H1 (cell line): ENCODE measurements around the gene MYO1D. TPM values are rescaled to one million over a fixed set of nuclear protein-coding genes. Genes with fewer than 3 reads are reported as not detected.

Experiments used
- CTCF ChIA-PET: fragments of 300-600 bp; sonication (Branson Sonifier 250); formaldehyde crosslinking; loops from one replicate; lab custom pipeline; 2021; ENCODE audit not compliant: partially characterized antibody; lab: Charles Lee
- POLR2A ChIA-PET: fragments of 300-600 bp; sonication (Branson Sonifier 250); formaldehyde crosslinking; loops from one replicate; lab custom pipeline; 2021; ENCODE audit warnings: inconsistent platforms; ENCODE audit not compliant: partially characterized antibody; lab: Charles Lee
- DNase-seq, 2 experiments: peaks; one replicate each; pipeline versions ENCODE4 v3.0.0 to v3.0.0-alpha.2; 2010 to 2022; ENCODE audit warnings: low spot score in 2 of 2, low read depth in 1 of 2, mixed read lengths in 1 of 2
- FAIRE-seq: peaks from 2 replicates; lab custom pipeline; 2011; peaks lifted over from hg19 to GRCh38; lab: Jason Lieb, UNC
- H2AFZ ChIP-seq: 2 replicates; pipeline ENCODE4 v1.8.1; 2012; ENCODE audit warnings: low read length, inconsistent platforms
- H2AK5ac ChIP-seq: 2 replicates; pipeline ENCODE4 v1.6.1; 2013; ENCODE audit warnings: low read depth, low read length
- H2BK120ac ChIP-seq: replicated peaks from 2 replicates; pipeline ENCODE3; 2013; ENCODE audit warnings: low read depth, low read length, inconsistent platforms
- H2BK12ac ChIP-seq: 2 replicates; pipeline ENCODE4 v1.6.1; 2013; ENCODE audit warnings: low read depth, low read length
- H2BK15ac ChIP-seq: 2 replicates; pipeline ENCODE4 v1.6.1; 2013; ENCODE audit warnings: low read length
- H2BK20ac ChIP-seq: 2 replicates; pipeline ENCODE4 v1.6.1; 2013; ENCODE audit warnings: low read length
- H2BK5ac ChIP-seq: 2 replicates; pipeline ENCODE4 v1.6.1; 2013; ENCODE audit warnings: low read depth, low read length
- H3K14ac ChIP-seq: 2 replicates; pipeline ENCODE4 v1.6.1; 2013; ENCODE audit warnings: inconsistent platforms; ENCODE audit not compliant: insufficient read length
- H3K18ac ChIP-seq: 2 replicates; pipeline ENCODE4 v1.6.1; 2013; ENCODE audit warnings: low read length; ENCODE audit errors: extremely low read depth
- H3K23ac ChIP-seq: 2 replicates; pipeline ENCODE4 v1.6.1; 2013; ENCODE audit warnings: inconsistent platforms; ENCODE audit not compliant: insufficient read length
- H3K23me2 ChIP-seq: 2 replicates; pipeline ENCODE4 v1.6.1; 2013; ENCODE audit warnings: low read depth, low read length
- H3K27ac ChIP-seq: 2 replicates; pipeline ENCODE4 v1.6.1; 2011; ENCODE audit warnings: low read depth, low read length, inconsistent platforms
- H3K27me3 ChIP-seq, 4 experiments: replicated peaks in 1 of 4; 1 replicate in 1 of 4; 2 replicates in 3 of 4; pipeline versions ENCODE4 v1.6.1 to v1.8.1; 2011 to 2013; ENCODE audit warnings: low read length in 3 of 4, mild to moderate bottlenecking in 3 of 4, inconsistent platforms in 2 of 4, mixed read lengths in 2 of 4, moderate library complexity in 1 of 4; ENCODE audit not compliant: control insufficient read depth in 3 of 4, insufficient read depth in 3 of 4; ENCODE audit errors: extremely low read depth in 1 of 4
- H3K36me3 ChIP-seq, 4 experiments: 2 replicates each; pipeline versions ENCODE4 v1.6.1 to v1.8.1; 2011 to 2013; ENCODE audit warnings: mild to moderate bottlenecking in 4 of 4, low read length in 3 of 4, moderate library complexity in 2 of 4, control low read depth in 1 of 4, inconsistent platforms in 1 of 4; ENCODE audit not compliant: insufficient read depth in 4 of 4, control insufficient read depth in 2 of 4
- H3K4ac ChIP-seq: replicated peaks from 2 replicates; pipeline ENCODE3; 2013; ENCODE audit warnings: low read length, low read depth, mixed read lengths, inconsistent platforms; ENCODE audit not compliant: insufficient read length
- H3K4me1 ChIP-seq, 4 experiments: replicated peaks in 1 of 4; 1 replicate in 1 of 4; 2 replicates in 3 of 4; pipeline versions ENCODE4 v1.6.1 to v1.8.1; 2011 to 2013; ENCODE audit warnings: low read length in 3 of 4, inconsistent platforms in 2 of 4, mixed read lengths in 1 of 4; ENCODE audit not compliant: insufficient read depth in 4 of 4, control insufficient read depth in 3 of 4
- H3K4me2 ChIP-seq, 2 experiments: 2 replicates each; pipeline versions ENCODE4 v1.6.1 to v1.8.1; 2011 to 2013; ENCODE audit warnings: low read depth in 2 of 2, low read length in 2 of 2, control low read depth in 1 of 2, inconsistent platforms in 1 of 2, mild to moderate bottlenecking in 1 of 2; ENCODE audit not compliant: insufficient read depth in 1 of 2
- H3K4me3 ChIP-seq, 4 experiments: fragments of 200-600, 300-600 bp in 1 of 4; sonication (generic), shearing (Covaris generic), sonication (Bioruptor Twin) in 1 of 4; 2 replicates each; pipeline versions ENCODE4 v1.5.1 to v1.8.1; 2011 to 2016; ENCODE audit warnings: low read length in 4 of 4, low read depth in 3 of 4, control low read depth in 2 of 4, inconsistent platforms in 2 of 4, mild to moderate bottlenecking in 2 of 4, mixed read lengths in 1 of 4, moderate library complexity in 1 of 4; ENCODE audit not compliant: insufficient read depth in 2 of 4; ENCODE audit errors: extremely low read depth in 1 of 4
- H3K56ac ChIP-seq: replicated peaks from 2 replicates; pipeline ENCODE3; 2013; ENCODE audit warnings: low read depth, mild to moderate bottlenecking, mixed read lengths, low read length, inconsistent platforms; ENCODE audit not compliant: insufficient read length
- H3K79me1 ChIP-seq: 2 replicates; pipeline ENCODE4 v1.6.1; 2013; ENCODE audit warnings: low read depth, low read length, control low read depth
- H3K79me2 ChIP-seq, 2 experiments: 2 replicates each; pipeline versions ENCODE4 v1.6.1 to v1.8.1; 2012 to 2013; ENCODE audit warnings: low read length in 2 of 2, mild to moderate bottlenecking in 2 of 2, inconsistent platforms in 1 of 2; ENCODE audit not compliant: insufficient read depth in 2 of 2, control insufficient read depth in 1 of 2
- H3K9ac ChIP-seq, 4 experiments: replicated peaks in 1 of 4; 1 replicate in 1 of 4; 2 replicates in 3 of 4; pipeline versions ENCODE4 v1.6.1 to v1.8.1; 2011 to 2013; ENCODE audit warnings: low read depth in 3 of 4, low read length in 3 of 4, control low read depth in 2 of 4, mild to moderate bottlenecking in 2 of 4, moderate library complexity in 2 of 4, inconsistent platforms in 1 of 4; ENCODE audit errors: extremely low read depth in 1 of 4
- H3K9me3 ChIP-seq, 2 experiments: 2 replicates each; pipeline versions ENCODE4 v1.6.1 to v1.8.1; 2012 to 2013; ENCODE audit warnings: mild to moderate bottlenecking in 2 of 2, moderate library complexity in 2 of 2, control low read depth in 1 of 2, inconsistent platforms in 1 of 2, low read depth in 1 of 2, low read length in 1 of 2, mixed read lengths in 1 of 2; ENCODE audit not compliant: insufficient read depth in 2 of 2
- H4K20me1 ChIP-seq, 2 experiments: replicated peaks in 1 of 2; 2 replicates each; pipeline versions ENCODE3 to v1.8.1; 2011 to 2013; ENCODE audit warnings: inconsistent platforms in 2 of 2, low read length in 2 of 2, mild to moderate bottlenecking in 1 of 2; ENCODE audit not compliant: insufficient read depth in 2 of 2, control insufficient read depth in 1 of 2
- H4K5ac ChIP-seq: 2 replicates; pipeline ENCODE4 v1.6.1; 2013; ENCODE audit warnings: low read length, low read depth, mixed read lengths, inconsistent platforms; ENCODE audit not compliant: insufficient read length
- H4K8ac ChIP-seq: 2 replicates; pipeline ENCODE4 v1.8.0; 2013; ENCODE audit warnings: mild to moderate bottlenecking, moderate library complexity, low read length, inconsistent platforms; ENCODE audit not compliant: insufficient read depth; ENCODE audit errors: extremely low read depth
- H4K91ac ChIP-seq: replicated peaks from 2 replicates; pipeline ENCODE3; 2013; ENCODE audit warnings: low read length, mixed read lengths, inconsistent platforms; ENCODE audit not compliant: insufficient read length
- CHD1 ChIP-seq: IDR thresholded peaks from 2 replicates; pipeline ENCODE4 v1.6.1; 2012; ENCODE audit warnings: low read depth, low read length, improper control_type of control experiment
- HDAC2 ChIP-seq, 2 experiments: fragments of 300-600 bp in 1 of 2; sonication (generic) in 1 of 2; IDR thresholded peaks; 2 replicates each; pipeline ENCODE4 v1.6.1; 2011 to 2012; ENCODE audit warnings: low read depth in 2 of 2, low read length in 2 of 2, mild to moderate bottlenecking in 2 of 2, moderate library complexity in 2 of 2, borderline replicate concordance in 1 of 2, inconsistent platforms in 1 of 2
- RAD21 ChIP-seq, 2 experiments: IDR thresholded peaks in 1 of 2; conservative IDR thresholded peaks in 1 of 2; 2 replicates each; pipeline ENCODE4 v1.6.1; 2011; ENCODE audit warnings: low read depth in 2 of 2, low read length in 2 of 2, improper control_type of control experiment in 1 of 2, inconsistent platforms in 1 of 2, mild to moderate bottlenecking in 1 of 2, moderate library complexity in 1 of 2
- SIN3A ChIP-seq, 2 experiments: IDR thresholded peaks in 1 of 2; conservative IDR thresholded peaks in 1 of 2; 2 replicates each; pipeline ENCODE4 v1.6.1; 2011 to 2012; ENCODE audit warnings: low read length in 2 of 2, improper control_type of control experiment in 1 of 2, low read depth in 1 of 2, mild to moderate bottlenecking in 1 of 2
- SP1 ChIP-seq: IDR thresholded peaks from 2 replicates; pipeline ENCODE4 v1.6.1; 2011; ENCODE audit warnings: low read depth, low read length
- TBP ChIP-seq: IDR thresholded peaks from 2 replicates; pipeline ENCODE4 v1.6.1; 2011; ENCODE audit warnings: low read depth, low read length, improper control_type of control experiment
- TEAD4 ChIP-seq: IDR thresholded peaks from 2 replicates; pipeline ENCODE4 v1.6.1; 2012; ENCODE audit warnings: low read depth, low read length, inconsistent platforms, mixed read lengths
- YY1 ChIP-seq: IDR thresholded peaks from 2 replicates; pipeline ENCODE4 v1.6.1; 2011; ENCODE audit warnings: low read depth, mild to moderate bottlenecking, low read length
- WGBS, 2 experiments: shearing (Covaris generic) in 1 of 2; methylation state at CpG; one replicate each; pipeline versions ENCODE4 v1.1.6 to v1.1.7; 2013 to 2015; ENCODE audit warnings: low lambda C conversion rate in 2 of 2, mixed read lengths in 2 of 2, inconsistent platforms in 1 of 2, low coverage in 1 of 2, missing lambda C conversion rate in 1 of 2; ENCODE audit not compliant: insufficient replicate concordance in 2 of 2, insufficient coverage in 1 of 2, insufficient read length in 1 of 2; ENCODE audit errors: extremely low coverage in 1 of 2, missing lambda C conversion rate in 1 of 2; 5-methylcytosine and 5-hydroxymethylcytosine counted together
- polyA plus RNA-seq, 7 experiments: library from polyadenylated mRNA; depleted of rRNA in 3 of 7; stranded (reverse) in 5 of 7; unstranded in 2 of 7; fragments of >200 nt in 5 of 7; fragments of 200-250 nt in 2 of 7; gene quantifications; 1 replicate in 5 of 7; 2 replicates in 1 of 7; 4 replicates in 1 of 7; pipeline versions ENCODE4 v1.2.1 to v1.2.3, GENCODE V29; 2011 to 2013; ENCODE audit warnings: missing spikeins in 2 of 7, mixed read lengths in 2 of 7
- total RNA-seq: library from RNA; stranded (reverse); fragmentation: NEBNext Ultra II Directional; extraction: Animal tissue kit (Norgen Biotek cat#: 25700); gene quantifications from 2 replicates; pipeline ENCODE4 v1.2.1, GENCODE V29; 2021
- TF ChIP-seq, protein P1 (sequence below): IDR thresholded peaks from 2 replicates; pipeline ENCODE4 v1.6.1; 2012; ENCODE audit warnings: inconsistent platforms
- TF ChIP-seq, protein P2 (sequence below): IDR thresholded peaks from 2 replicates; pipeline ENCODE4 v1.6.1; 2012; ENCODE audit warnings: inconsistent platforms

The MYO1D gene
- total and polyA plus RNA-seq, 2 of the 8 experiments (the other 6 are each of a cell fraction or from before 2014, with no cell fraction given): 6.5 to 25.4 TPM

- Histone ChIP-seq H2BK5ac (no peak overlapping the region; the same call in 1 of the 2 replicates), H3K27ac (0 out of 2 replicates have a peak overlapping the region, but pooled peaks have one; percentile 19), H2BK120ac (no peak overlapping the region), H2BK15ac (0 out of 2 replicates have a peak overlapping the region, but pooled peaks have one; percentile 74), H3K23me2 (peaks cover 8% of the 10 kb centered on the region), H2AFZ (no peak overlapping the region), H4K91ac (no peak overlapping the region), H3K9me3 (no peaks in the 10 kb centered on the region), H2BK12ac (0 out of 2 replicates have a peak overlapping the region, but pooled peaks have one; percentile 0), H3K36me3 (peaks cover 18 to 32% (median 25%) of the 10 kb centered on the region in 4 experiments), H3K56ac (no peak overlapping the region), H3K18ac (no peak overlapping the region; the same call in 1 of the 2 replicates), H4K8ac (no peak overlapping the region), H3K4me3 (peak overlapping the region in 2 of 4 experiments; percentile 12 to 15; a peak in 3 of 8 replicates), H4K20me1 (peaks cover 0 to 6% of the 10 kb centered on the region in 2 experiments), H3K27me3 (no peaks in the 10 kb centered on the region; a peak in 2 of 7 replicates), H3K14ac (no peak overlapping the region), H2AK5ac (no peak overlapping the region), H3K79me1 (peaks cover 5% of the 10 kb centered on the region), H3K23ac (no peak overlapping the region), H3K79me2 (peaks cover 0 to 6% of the 10 kb centered on the region in 2 experiments; a peak in 1 of 4 replicates), H3K4me1 (peaks cover 10 to 32% (median 22%) of the 10 kb centered on the region in 4 experiments), H3K4ac (no peak overlapping the region), H3K9ac (no peak overlapping the region; a peak in 1 of 7 replicates), H4K5ac (peak overlapping the region; percentile 45), H2BK20ac (no peak overlapping the region), H3K4me2 (peak overlapping the region; percentile 8 to 37; a peak in 2 of 4 replicates)
- ChIA-PET CTCF (interaction anchor here (0.6 to 9.6 kb wide), 35 partner anchors 10 to 455 kb away, joined by 3 to 71 read pairs (median 4); partner anchors contain the start of gene PSMD11), POLR2A (interaction anchor here (0.7 to 2.4 kb wide), 16 partner anchors 10 to 325 kb away, joined by 3 to 14 read pairs (median 4); partner anchors contain the start of gene PSMD11)
- peak; percentile 76 for FAIRE-seq
- DNase-seq: peak in 1 of 2 experiments; percentile 78
- 48% methylated on average over 7 of the region's 7 CpGs; no CpG with 5 or more reads in 1 of the 2 experiments for WGBS, 2 experiments
- TF ChIP-seq SIN3A (conservative IDR thresholded peaks at IDR 0.05 in 1 of 2, IDR thresholded peaks at IDR 0.05 in 1 of 2; ENCODE audit: low read depth in 1 of 2, low read length in 2 of 2) (no peak), CHD1 (no peak), HDAC2 (IDR thresholded peaks at IDR 0.05; ENCODE audit: borderline replicate concordance in 1 of 2, low read depth in 2 of 2, low read length in 2 of 2) (0 out of 4 replicates have a peak, but pooled peaks of 1 of the 2 experiments have one; percentile 29), TBP (0 out of 2 replicates have a peak, but pooled peaks have one; percentile 5), YY1 (no peak), TEAD4 (no peak), SP1 (no peak), RAD21 (IDR thresholded peaks at IDR 0.05 in 1 of 2, conservative IDR thresholded peaks at IDR 0.05 in 1 of 2; ENCODE audit: low read depth in 2 of 2, low read length in 2 of 2) (peak; percentile 85 to 93)
- TF ChIP-seq, protein P1, sequence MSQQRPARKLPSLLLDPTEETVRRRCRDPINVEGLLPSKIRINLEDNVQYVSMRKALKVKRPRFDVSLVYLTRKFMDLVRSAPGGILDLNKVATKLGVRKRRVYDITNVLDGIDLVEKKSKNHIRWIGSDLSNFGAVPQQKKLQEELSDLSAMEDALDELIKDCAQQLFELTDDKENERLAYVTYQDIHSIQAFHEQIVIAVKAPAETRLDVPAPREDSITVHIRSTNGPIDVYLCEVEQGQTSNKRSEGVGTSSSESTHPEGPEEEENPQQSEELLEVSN: no peak
- TF ChIP-seq, protein P2, sequence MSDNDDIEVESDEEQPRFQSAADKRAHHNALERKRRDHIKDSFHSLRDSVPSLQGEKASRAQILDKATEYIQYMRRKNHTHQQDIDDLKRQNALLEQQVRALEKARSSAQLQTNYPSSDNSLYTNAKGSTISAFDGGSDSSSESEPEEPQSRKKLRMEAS: no peak
Measured at GRCh38 chr17:32483451-32484019, 393.4 kb downstream of the MYO1D start.
